Endodermal cell (in vitro differentiated cells): ENCODE data around the gene ATP6V0D1. TPM values are rescaled to one million over a fixed set of nuclear protein-coding genes. Genes with fewer than 3 reads are reported as not detected.

ENCODE experiments used
- DNase-seq: peaks from one replicate; pipeline ENCODE4 v3.0.0-alpha.2; 2017
- H3K27ac ChIP-seq: 2 replicates; pipeline ENCODE4 v1.5.1; 2013; ENCODE audit warnings: mild to moderate bottlenecking, low read depth, low read length, moderate library complexity
- H3K27me3 ChIP-seq: 2 replicates; pipeline ENCODE4 v1.6.1; 2013; ENCODE audit warnings: mild to moderate bottlenecking, low read length, moderate library complexity; ENCODE audit not compliant: insufficient read depth, control insufficient read depth, poor library complexity, severe bottlenecking
- H3K36me3 ChIP-seq: 2 replicates; pipeline ENCODE4 v1.7.0; 2013; ENCODE audit warnings: mild to moderate bottlenecking, low read length, moderate library complexity; ENCODE audit not compliant: control insufficient read depth, insufficient read depth
- H3K4me1 ChIP-seq: one replicate; pipeline ENCODE4 v1.7.0; 2013; ENCODE audit warnings: low read length; ENCODE audit not compliant: control insufficient read depth, insufficient read depth
- H3K4me3 ChIP-seq: 2 replicates; pipeline ENCODE4 v1.5.1; 2013; ENCODE audit warnings: mild to moderate bottlenecking, low read length, moderate library complexity
- H3K9ac ChIP-seq: 2 replicates; pipeline ENCODE4 v1.6.1; 2013; ENCODE audit warnings: mild to moderate bottlenecking, low read length, moderate library complexity; ENCODE audit not compliant: poor library complexity, severe bottlenecking; ENCODE audit errors: extremely low read depth
- H3K9me3 ChIP-seq: 2 replicates; pipeline ENCODE4 v1.6.1; 2013; ENCODE audit warnings: mild to moderate bottlenecking, low read length, moderate library complexity; ENCODE audit not compliant: control insufficient read depth
- H3K27ac Mint-ChIP-seq: 2 replicates; pipeline ENCODE4 v1.8.0; 2020; ENCODE audit warnings: mixed read lengths
- H3K27me3 Mint-ChIP-seq: 2 replicates; pipeline ENCODE4 v1.8.0; 2021; ENCODE audit warnings: mild to moderate bottlenecking, mixed read lengths; ENCODE audit not compliant: insufficient read depth
- H3K36me3 Mint-ChIP-seq: 2 replicates; pipeline ENCODE4 v1.8.0; 2020; ENCODE audit warnings: low read depth, mixed read lengths
- H3K4me1 Mint-ChIP-seq: 2 replicates; pipeline ENCODE4 v1.8.0; 2020; ENCODE audit warnings: mixed read lengths
- H3K4me3 Mint-ChIP-seq: 2 replicates; pipeline ENCODE4 v1.8.0; 2020; ENCODE audit warnings: mild to moderate bottlenecking, moderate library complexity, mixed read lengths
- H3K9me3 Mint-ChIP-seq: 2 replicates; pipeline ENCODE4 v1.8.0; 2020; ENCODE audit warnings: mild to moderate bottlenecking, mixed read lengths
- WGBS, 2 experiments: methylation state at CpG; one replicate each; pipeline versions ENCODE4 v1.1.5 to v1.1.7; 2013; ENCODE audit warnings: missing lambda C conversion rate in 2 of 2, mixed read lengths in 1 of 2; ENCODE audit not compliant: insufficient coverage in 1 of 2, insufficient read length in 1 of 2; 5-methylcytosine and 5-hydroxymethylcytosine counted together
- total RNA-seq, 2 donors: library from RNA; stranded (reverse); fragmentation: NEBNext Ultra II Directional in 1 of 2; extraction: Animal tissue kit (Norgen Biotek cat#: 25700) in 1 of 2; gene quantifications; 2 replicates in 1 of 2; 3 replicates in 1 of 2; pipeline ENCODE4 v1.2.1, GENCODE V29; 2021
- TF ChIP-seq, protein P1 (sequence below): fragments of 200-600 bp; sonication (generic); conservative IDR thresholded peaks from 2 replicates; pipeline ENCODE4 v1.5.0; 2021; ENCODE audit warnings: antibody characterized with exemption, mild to moderate bottlenecking

ATP6V0D1 gene
- total RNA-seq, 2 donors from 2014 or later, result 56.0 to 58.3 TPM

- WGBS, 2 experiments, result 93 to 98% methylated on average over 2 to 4 of the region's 4 CpGs
- Histone ChIP-seq H3K9ac (no peak overlapping the region), H3K9me3 (no peaks in the 10 kb centered on the region), H3K27me3 (no peaks in the 10 kb centered on the region), H3K4me1 (no peaks in the 10 kb centered on the region), H3K36me3 (no peaks in the 10 kb centered on the region), H3K27ac (no peak overlapping the region), H3K4me3 (no peak overlapping the region)
- TF ChIP-seq, protein P1, sequence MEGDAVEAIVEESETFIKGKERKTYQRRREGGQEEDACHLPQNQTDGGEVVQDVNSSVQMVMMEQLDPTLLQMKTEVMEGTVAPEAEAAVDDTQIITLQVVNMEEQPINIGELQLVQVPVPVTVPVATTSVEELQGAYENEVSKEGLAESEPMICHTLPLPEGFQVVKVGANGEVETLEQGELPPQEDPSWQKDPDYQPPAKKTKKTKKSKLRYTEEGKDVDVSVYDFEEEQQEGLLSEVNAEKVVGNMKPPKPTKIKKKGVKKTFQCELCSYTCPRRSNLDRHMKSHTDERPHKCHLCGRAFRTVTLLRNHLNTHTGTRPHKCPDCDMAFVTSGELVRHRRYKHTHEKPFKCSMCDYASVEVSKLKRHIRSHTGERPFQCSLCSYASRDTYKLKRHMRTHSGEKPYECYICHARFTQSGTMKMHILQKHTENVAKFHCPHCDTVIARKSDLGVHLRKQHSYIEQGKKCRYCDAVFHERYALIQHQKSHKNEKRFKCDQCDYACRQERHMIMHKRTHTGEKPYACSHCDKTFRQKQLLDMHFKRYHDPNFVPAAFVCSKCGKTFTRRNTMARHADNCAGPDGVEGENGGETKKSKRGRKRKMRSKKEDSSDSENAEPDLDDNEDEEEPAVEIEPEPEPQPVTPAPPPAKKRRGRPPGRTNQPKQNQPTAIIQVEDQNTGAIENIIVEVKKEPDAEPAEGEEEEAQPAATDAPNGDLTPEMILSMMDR, result no peak
- peaks cover 19% of the 10 kb centered on the region for H3K27me3 Mint-ChIP-seq
- no peak overlapping the region for H3K4me3 Mint-ChIP-seq
- no peaks in the 10 kb centered on the region for H3K9me3 Mint-ChIP-seq
- no peak for DNase-seq
- no peak overlapping the region for H3K27ac Mint-ChIP-seq
- H3K4me1 Mint-ChIP-seq, result peaks cover 5% of the 10 kb centered on the region
- no peaks in the 10 kb centered on the region for H3K36me3 Mint-ChIP-seq
Observed at GRCh38 chr16:67509016-67509415, 28.1 kb upstream of the ATP6V0D1 start.

DNA sequence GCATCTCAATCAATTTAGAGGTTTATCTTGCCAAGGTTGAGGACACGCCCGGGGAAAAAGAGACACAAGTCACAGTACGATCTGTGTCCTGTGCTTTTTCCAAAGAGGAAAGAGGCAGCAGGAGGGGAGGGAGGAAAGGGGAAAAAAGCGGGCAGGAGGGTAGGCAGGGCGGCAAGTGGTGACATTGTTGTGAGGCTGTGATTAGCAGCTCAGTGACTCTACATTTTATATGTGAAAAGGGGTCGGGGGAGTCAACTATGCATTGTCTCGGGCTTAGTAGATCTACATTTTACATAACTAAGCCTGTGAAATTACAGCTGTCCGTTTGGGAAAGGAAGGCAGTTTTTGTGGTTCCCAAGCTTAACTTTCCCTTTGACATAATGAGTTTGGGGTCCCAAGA is 25.5 kb upstream of the ATP6V0D1 start:
- 36 to 41% methylated on average over 8 of the region's 8 CpGs for WGBS, 2 experiments
- H3K9me3 ChIP-seq, result no peaks in the 10 kb centered on the region
- Mint-ChIP-seq H3K27ac (peak overlapping the region; percentile 61), H3K9me3 (no peaks in the 10 kb centered on the region), H3K27me3 (peaks cover 29% of the 10 kb centered on the region), H3K4me1 (peaks cover 5% of the 10 kb centered on the region), H3K4me3 (no peak overlapping the region), H3K36me3 (no peaks in the 10 kb centered on the region)
- TF ChIP-seq, protein P1, result no peak
- no peaks in the 10 kb centered on the region for H3K27me3 ChIP-seq
- H3K4me1 ChIP-seq, result no peaks in the 10 kb centered on the region
- no peak overlapping the region for H3K27ac ChIP-seq
- no peak overlapping the region for H3K4me3 ChIP-seq
- DNase-seq, result peak; percentile 57
- H3K9ac ChIP-seq, result no peak overlapping the region
- no peaks in the 10 kb centered on the region for H3K36me3 ChIP-seq

- Mint-ChIP-seq H3K9me3 (no peaks in the 10 kb centered on the region), H3K27me3 (peaks cover 37% of the 10 kb centered on the region), H3K27ac (no peak overlapping the region), H3K4me3 (no peak overlapping the region), H3K36me3 (no peaks in the 10 kb centered on the region), H3K4me1 (peaks cover 5% of the 10 kb centered on the region)
- H3K27me3 ChIP-seq, result no peaks in the 10 kb centered on the region
- H3K9ac ChIP-seq, result no peak overlapping the region
- TF ChIP-seq, protein P1, result no peak
- no peak for DNase-seq
- no peaks in the 10 kb centered on the region for H3K36me3 ChIP-seq
- WGBS, 2 experiments, result 89 to 93% methylated on average over 7 to 9 of the region's 9 CpGs
- no peak overlapping the region for H3K27ac ChIP-seq
- no peak overlapping the region for H3K4me3 ChIP-seq
- no peaks in the 10 kb centered on the region for H3K4me1 ChIP-seq
- H3K9me3 ChIP-seq, result no peaks in the 10 kb centered on the region
Observed at GRCh38 chr16:67504031-67505021, 23.4 kb upstream of the ATP6V0D1 start.
